Testis (tissue), 2 donors: ENCODE measurements around the gene SLC28A3.

Experiments used
- POLR2A ChIP-seq: fragments of 450-650 bp; IDR thresholded peaks from one replicate; pipeline ENCODE4 v1.6.1; 2017; ENCODE audit warnings: antibody characterized with exemption, mild to moderate bottlenecking, moderate library complexity
- TF ChIP-seq, protein P1 (sequence below), 3 experiments: fragments of 450-650 bp in 2 of 3; fragments of 200-600 bp in 1 of 3; sonication (generic) in 1 of 3; IDR thresholded peaks; one replicate each; pipeline ENCODE4 v1.5.1; 2016 to 2019; ENCODE audit warnings: antibody characterized with exemption in 3 of 3, mild to moderate bottlenecking in 2 of 3, moderate library complexity in 1 of 3

DNA sequence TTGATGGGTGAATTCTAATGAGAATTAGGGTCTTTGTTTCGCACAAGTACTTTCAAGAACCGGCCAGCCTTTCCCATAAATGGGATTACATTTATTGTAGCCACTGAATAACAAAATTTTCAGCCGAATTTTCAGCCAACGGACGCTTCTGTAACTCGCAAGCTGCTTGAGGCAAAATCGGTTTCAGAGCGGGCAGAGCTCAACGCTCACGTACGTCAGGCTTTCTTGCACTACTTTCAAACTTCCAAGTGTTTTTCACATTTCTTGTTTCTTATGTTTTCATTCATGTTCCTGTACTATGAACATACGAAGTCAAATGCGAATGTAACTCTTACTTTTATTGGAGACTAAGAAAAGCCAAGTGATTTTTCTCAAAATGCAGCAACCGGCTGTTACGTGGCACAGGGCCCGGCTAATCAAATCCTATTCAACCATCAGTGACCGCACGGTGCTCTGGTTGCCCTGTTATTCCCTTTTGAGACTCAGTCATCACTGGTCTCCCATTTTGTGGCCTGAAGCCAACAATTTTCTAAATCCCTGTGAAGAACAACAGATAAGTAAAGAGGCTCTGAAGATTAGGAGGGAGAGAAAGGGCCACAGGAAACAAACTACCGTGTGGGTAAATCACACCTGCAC lies 68.5 kb downstream of the SLC28A3 start:
- TF ChIP-seq, protein P1, sequence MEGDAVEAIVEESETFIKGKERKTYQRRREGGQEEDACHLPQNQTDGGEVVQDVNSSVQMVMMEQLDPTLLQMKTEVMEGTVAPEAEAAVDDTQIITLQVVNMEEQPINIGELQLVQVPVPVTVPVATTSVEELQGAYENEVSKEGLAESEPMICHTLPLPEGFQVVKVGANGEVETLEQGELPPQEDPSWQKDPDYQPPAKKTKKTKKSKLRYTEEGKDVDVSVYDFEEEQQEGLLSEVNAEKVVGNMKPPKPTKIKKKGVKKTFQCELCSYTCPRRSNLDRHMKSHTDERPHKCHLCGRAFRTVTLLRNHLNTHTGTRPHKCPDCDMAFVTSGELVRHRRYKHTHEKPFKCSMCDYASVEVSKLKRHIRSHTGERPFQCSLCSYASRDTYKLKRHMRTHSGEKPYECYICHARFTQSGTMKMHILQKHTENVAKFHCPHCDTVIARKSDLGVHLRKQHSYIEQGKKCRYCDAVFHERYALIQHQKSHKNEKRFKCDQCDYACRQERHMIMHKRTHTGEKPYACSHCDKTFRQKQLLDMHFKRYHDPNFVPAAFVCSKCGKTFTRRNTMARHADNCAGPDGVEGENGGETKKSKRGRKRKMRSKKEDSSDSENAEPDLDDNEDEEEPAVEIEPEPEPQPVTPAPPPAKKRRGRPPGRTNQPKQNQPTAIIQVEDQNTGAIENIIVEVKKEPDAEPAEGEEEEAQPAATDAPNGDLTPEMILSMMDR (IDR thresholded peaks at IDR 0.05): no peak
- TF ChIP-seq POLR2A: no peak
